HEK293 (cell line): ENCODE measurements around the gene CHRM2.

Source experiments
- CTCF ChIA-PET: fragments of 350-600 bp; formaldehyde crosslinking; extraction: SDS; loops from one replicate; lab custom pipeline; 2021; ENCODE audit warnings: antibody characterized with exemption; lab: Yijun Ruan, JAX
- POLR2A ChIA-PET: fragments of 300-600 bp; formaldehyde crosslinking; extraction: SDS; loops from one replicate; lab custom pipeline; 2020; ENCODE audit warnings: antibody characterized with exemption, inconsistent platforms; lab: Yijun Ruan, JAX
- H3K27ac ChIP-seq: fragments of 200-500 bp; sonication (Bioruptor generic); 2 replicates; pipeline ENCODE4 v1.5.1; 2014; ENCODE audit warnings: low read depth, low read length, control low read depth, inconsistent platforms; ENCODE audit errors: extremely low read depth
- H3K36me3 ChIP-seq, 2 experiments: fragments of 200-500 bp in 1 of 2; sonication (Bioruptor generic) in 1 of 2; 1 replicate in 1 of 2; 2 replicates in 1 of 2; pipeline ENCODE4 v1.5.1; 2014 to 2017; ENCODE audit warnings: inconsistent platforms in 2 of 2, low read length in 2 of 2; ENCODE audit not compliant: control insufficient read depth in 2 of 2, insufficient read depth in 1 of 2
- H3K4me1 ChIP-seq: fragments of 200-500 bp; sonication (Bioruptor generic); 2 replicates; pipeline ENCODE4 v1.5.1; 2014; ENCODE audit warnings: mild to moderate bottlenecking, low read length, inconsistent platforms; ENCODE audit not compliant: control insufficient read depth, insufficient read depth
- H3K4me3 ChIP-seq: 2 replicates; pipeline ENCODE4 v1.5.1; 2011; ENCODE audit warnings: low read depth, mild to moderate bottlenecking, control low read depth, low read length, moderate library complexity
- H3K9me3 ChIP-seq: fragments of 200-500 bp; sonication (Bioruptor generic); 2 replicates; pipeline ENCODE4 v1.5.1; 2014; ENCODE audit warnings: low read depth, low read length, inconsistent platforms; ENCODE audit not compliant: control insufficient read depth, insufficient read depth
- HOXD13 ChIP-seq: sonication (generic); formaldehyde crosslinking; IDR thresholded peaks from 2 replicates; pipeline ENCODE4 v1.8.0; 2022; ENCODE audit warnings: missing genetic modification reagents, borderline replicate concordance
- KLF8 ChIP-seq: fragments of 450-650 bp; formaldehyde crosslinking; IDR thresholded peaks from 2 replicates; pipeline ENCODE4 v1.5.1; 2016; ENCODE audit warnings: missing biosample characterization, missing genetic modification characterization
- REPIN1 ChIP-seq: fragments of 450-650 bp; formaldehyde crosslinking; IDR thresholded peaks from 2 replicates; pipeline ENCODE4 v1.5.1; 2017; ENCODE audit warnings: missing biosample characterization, missing genetic modification characterization, low read depth
- WT1 ChIP-seq: fragments of 450-650 bp; formaldehyde crosslinking; IDR thresholded peaks from 2 replicates; pipeline ENCODE4 v1.5.1; 2016; ENCODE audit warnings: missing biosample characterization, missing genetic modification characterization
- ZBTB11 ChIP-seq: fragments of 450-650 bp; formaldehyde crosslinking; conservative IDR thresholded peaks from 2 replicates; pipeline ENCODE4 v1.5.1; 2016; ENCODE audit warnings: low read depth, missing biosample characterization, missing genetic modification characterization
- ZBTB17 ChIP-seq: fragments of 450-650 bp; formaldehyde crosslinking; IDR thresholded peaks from 2 replicates; pipeline ENCODE4 v1.5.1; 2016; ENCODE audit warnings: missing biosample characterization, missing genetic modification characterization
- ZNF16 ChIP-seq: fragments of 450-650 bp; formaldehyde crosslinking; IDR thresholded peaks from 2 replicates; pipeline ENCODE4 v1.5.1; 2016; ENCODE audit warnings: low read depth, missing biosample characterization, missing genetic modification characterization
- ZNF174 ChIP-seq: fragments of 450-650 bp; formaldehyde crosslinking; IDR thresholded peaks from 2 replicates; pipeline ENCODE4 v1.5.0; 2017; ENCODE audit warnings: missing biosample characterization, mild to moderate bottlenecking, missing genetic modification characterization
- ZNF211 ChIP-seq: fragments of 450-650 bp; formaldehyde crosslinking; IDR thresholded peaks from 2 replicates; pipeline ENCODE4 v1.5.1; 2016; ENCODE audit warnings: low read depth, missing biosample characterization, missing genetic modification characterization
- ZNF280C ChIP-seq: fragments of 450-650 bp; formaldehyde crosslinking; IDR thresholded peaks from 2 replicates; pipeline ENCODE4 v1.5.1; 2016; ENCODE audit warnings: missing biosample characterization, missing genetic modification characterization
- ZNF366 ChIP-seq: fragments of 450-650 bp; formaldehyde crosslinking; conservative IDR thresholded peaks from 2 replicates; pipeline ENCODE4 v1.5.1; 2016; ENCODE audit warnings: missing biosample characterization, missing genetic modification characterization
- ZNF391 ChIP-seq: fragments of 450-650 bp; formaldehyde crosslinking; IDR thresholded peaks from 2 replicates; pipeline ENCODE4 v1.5.1; 2016; ENCODE audit warnings: low read depth, missing biosample characterization, missing genetic modification characterization, borderline replicate concordance
- ZNF521 ChIP-seq: fragments of 450-650 bp; formaldehyde crosslinking; IDR thresholded peaks from 2 replicates; pipeline ENCODE4 v1.5.1; 2017; ENCODE audit warnings: missing biosample characterization, mild to moderate bottlenecking, missing genetic modification characterization
- ZNF548 ChIP-seq: fragments of 450-650 bp; formaldehyde crosslinking; IDR thresholded peaks from 2 replicates; pipeline ENCODE4 v1.5.1; 2016; ENCODE audit warnings: missing biosample characterization, missing genetic modification characterization
- ZNF555 ChIP-seq: fragments of 450-650 bp; formaldehyde crosslinking; conservative IDR thresholded peaks from 2 replicates; pipeline ENCODE4 v1.5.1; 2017; ENCODE audit warnings: missing biosample characterization, mild to moderate bottlenecking, missing genetic modification characterization, inconsistent platforms
- ZNF626 ChIP-seq: fragments of 450-650 bp; sonication (Bioruptor Pico); formaldehyde crosslinking; IDR thresholded peaks from 2 replicates; pipeline ENCODE4 v1.5.1; 2018; ENCODE audit warnings: missing biosample characterization, missing genetic modification characterization, inconsistent platforms
- ZNF785 ChIP-seq: fragments of 450-650 bp; formaldehyde crosslinking; IDR thresholded peaks from 2 replicates; pipeline ENCODE4 v1.5.1; 2016; ENCODE audit warnings: missing biosample characterization, missing genetic modification characterization
- ZSCAN23 ChIP-seq: fragments of 450-650 bp; formaldehyde crosslinking; IDR thresholded peaks from 2 replicates; pipeline ENCODE4 v1.5.1; 2016; ENCODE audit warnings: missing biosample characterization, missing genetic modification characterization

Gene CHRM2

GRCh38 chr7:137069249-137069963 lies 201.0 kb downstream of the CHRM2 start:
- TF ChIP-seq ZNF391 (tag by site-specific recombination) (no peak), REPIN1 (no peak), ZNF521 (tag by site-specific recombination) (no peak), WT1 (tag by site-specific recombination) (no peak), ZNF174 (tag by site-specific recombination) (no peak), ZNF626 (tag by site-specific recombination) (no peak), HOXD13 (CRISPR knock-in tag) (no peak), ZSCAN23 (tag by site-specific recombination) (no peak), ZNF555 (tag by site-specific recombination) (no peak), ZNF16 (no peak), ZNF211 (tag by site-specific recombination) (no peak), KLF8 (tag by site-specific recombination) (no peak), ZNF366 (tag by site-specific recombination) (no peak), ZNF548 (tag by site-specific recombination) (no peak), ZBTB11 (tag by site-specific recombination) (no peak), ZNF280C (tag by site-specific recombination) (no peak), ZNF785 (tag by site-specific recombination) (no peak), ZBTB17 (tag by site-specific recombination) (no peak)
- POLR2A ChIA-PET: no interaction called here
- Histone ChIP-seq H3K36me3 (no peaks in the 10 kb centered on the region), H3K4me3 (no peak overlapping the region), H3K4me1 (no peaks in the 10 kb centered on the region), H3K27ac (no peak overlapping the region), H3K9me3 (no peaks in the 10 kb centered on the region)
- CTCF ChIA-PET: no interaction called here
